ENCODE data around the gene EIF3B.
"Not testable (repeated sequence)": the region's sequence is repeated elsewhere in the genome, so short reads cannot be mapped to it uniquely, and the experiment has no call there.

The EIF3B gene

GRCh38 chr7:2354186-2354938 is at the start of gene EIF3B:
Gene EIF3B, plus strand, starts transcription at chr7:2354827. Its CDS starts 95 bp downstream, at chr7:2354922.
- peak; percentile 73 for DNase-seq (ENCODE audit: low read depth)

GRCh38 chr7:2305258-2305657 is 49.4 kb upstream of the EIF3B start:
- not testable (repeated sequence) for DNase-seq (ENCODE audit: low read depth)

- DNase-seq (ENCODE audit: low read depth): no peak
These were observed 47.9 kb upstream of the EIF3B start for GRCh38 chr7:2306688-2307087.

- DNase-seq (ENCODE audit: low read depth): no peak
These were observed 46.9 kb upstream of the EIF3B start for GRCh38 chr7:2307690-2308107.

GRCh38 chr7:2309889-2310331 is 44.7 kb upstream of the EIF3B start:
- no peak for DNase-seq (ENCODE audit: low read depth)

GRCh38 chr7:2312267-2312929 is 42.2 kb upstream of the EIF3B start:
- no peak for DNase-seq (ENCODE audit: low read depth)

- DNase-seq (ENCODE audit: low read depth): no peak
These were observed 41.0 kb upstream of the EIF3B start for GRCh38 chr7:2313450-2314208.

GRCh38 chr7:2314209-2314955 is 40.2 kb upstream of the EIF3B start, which contains the start of gene SNX8:
Gene SNX8, minus strand, starts transcription at chr7:2314441. Its CDS starts 20 bp downstream, at chr7:2314421.
- DNase-seq (ENCODE audit: low read depth): peak; percentile 98

- DNase-seq (ENCODE audit: low read depth): not testable (repeated sequence)
These were observed 39.6 kb upstream of the EIF3B start for GRCh38 chr7:2314956-2315530.

GRCh38 chr7:2315787-2316186 is 38.8 kb upstream of the EIF3B start:
- no peak for DNase-seq (ENCODE audit: low read depth)

GRCh38 chr7:2316578-2316977 is 38.0 kb upstream of the EIF3B start:
- no peak for DNase-seq (ENCODE audit: low read depth)

- DNase-seq (ENCODE audit: low read depth): no peak
These were observed 36.9 kb upstream of the EIF3B start for GRCh38 chr7:2317556-2318293.

GRCh38 chr7:2321020-2321419 is 33.6 kb upstream of the EIF3B start:
- DNase-seq (ENCODE audit: low read depth): no peak

- DNase-seq (ENCODE audit: low read depth): no peak
These were observed 29.5 kb upstream of the EIF3B start for GRCh38 chr7:2325162-2325561.

- no peak for DNase-seq (ENCODE audit: low read depth)
These were observed 27.7 kb upstream of the EIF3B start for GRCh38 chr7:2326951-2327350.

- DNase-seq (ENCODE audit: low read depth): no peak
These were observed 24.1 kb upstream of the EIF3B start for GRCh38 chr7:2330493-2330892.

GRCh38 chr7:2331707-2332106 is 22.9 kb upstream of the EIF3B start:
- DNase-seq (ENCODE audit: low read depth): no peak

- not testable (repeated sequence) for DNase-seq (ENCODE audit: low read depth)
These were observed 21.9 kb upstream of the EIF3B start for GRCh38 chr7:2332606-2333231.

GRCh38 chr7:2336626-2337299 is 17.9 kb upstream of the EIF3B start:
- DNase-seq (ENCODE audit: low read depth): no peak
